Lung (tissue), 12 donors: ENCODE measurements around the gene RGL3. TPM values are rescaled to one million over a fixed set of nuclear protein-coding genes. Genes with fewer than 3 reads are reported as not detected.
"Not testable (repeated sequence)": the region's sequence is repeated elsewhere in the genome, so short reads cannot be mapped to it uniquely, and the experiment has no call there.

ENCODE experiments used
- ATAC-seq: fragments of 200-7000 bp; cut with Tn5 transposase; one replicate; pipeline ENCODE4 v1.9.1; 2020; ENCODE audit warnings: moderate number of reproducible peaks; ENCODE audit not compliant: insufficient read depth, low FRiP score
- DNase-seq, 3 donors: peaks; one replicate each; pipeline ENCODE4 v3.0.0-alpha.2; 2013 to 2017
- H3K27ac ChIP-seq, 2 donors: one replicate each; pipeline ENCODE4 v1.5.1; 2013; ENCODE audit warnings: mild to moderate bottlenecking in 2 of 2, moderate library complexity in 2 of 2, control low read depth in 1 of 2, inconsistent platforms in 1 of 2, low read depth in 1 of 2, low read length in 1 of 2
- H3K27me3 ChIP-seq, 3 donors: one replicate each; pipeline ENCODE4 v1.5.1; 2013; ENCODE audit warnings: low read length in 2 of 3; ENCODE audit not compliant: control insufficient read depth in 3 of 3, insufficient read depth in 3 of 3
- H3K36me3 ChIP-seq, 4 donors: one replicate each; pipeline ENCODE4 v1.5.1; 2013; ENCODE audit warnings: low read length in 4 of 4, mild to moderate bottlenecking in 1 of 4, moderate library complexity in 1 of 4; ENCODE audit not compliant: control insufficient read depth in 4 of 4, insufficient read depth in 4 of 4
- H3K4me1 ChIP-seq, 5 donors: one replicate each; pipeline ENCODE4 v1.5.1; 2013; ENCODE audit warnings: low read length in 5 of 5, mild to moderate bottlenecking in 2 of 5, moderate library complexity in 1 of 5; ENCODE audit not compliant: control insufficient read depth in 5 of 5, insufficient read depth in 5 of 5
- H3K4me3 ChIP-seq: one replicate; pipeline ENCODE4 v1.5.1; 2013; ENCODE audit warnings: mild to moderate bottlenecking, control low read depth, moderate library complexity
- H3K9ac ChIP-seq, 2 donors: one replicate each; pipeline ENCODE4 v1.5.1; 2013; ENCODE audit warnings: low read length in 2 of 2, control low read depth in 1 of 2; ENCODE audit not compliant: insufficient read depth in 1 of 2
- H3K9me3 ChIP-seq, 4 donors: one replicate each; pipeline ENCODE4 v1.5.1; 2013; ENCODE audit warnings: low read length in 3 of 4, mild to moderate bottlenecking in 1 of 4, moderate library complexity in 1 of 4; ENCODE audit not compliant: control insufficient read depth in 4 of 4, insufficient read depth in 3 of 4
- CTCF ChIP-seq: IDR thresholded peaks from 2 replicates; pipeline ENCODE4 v1.5.1; 2012; ENCODE audit warnings: mild to moderate bottlenecking; ENCODE audit errors: control extremely low read depth, extremely low read depth
- WGBS, 2 donors: extraction: QIAGEN DNeasy Blood & Tissue Kit; methylation state at CpG; one replicate each; pipeline ENCODE4 v1.1.7; 2013; 5-methylcytosine and 5-hydroxymethylcytosine counted together
- polyA plus RNA-seq, 2 donors: library from polyadenylated mRNA; stranded (reverse); fragments of 200-250 nt; gene quantifications; one replicate each; pipeline ENCODE4 v1.2.1, GENCODE V29; 2013
- total RNA-seq, 2 donors: library from RNA; depleted of rRNA in 1 of 2; stranded (reverse); fragments of >200 nt in 1 of 2; gene quantifications; one replicate each; pipeline ENCODE4 v1.2.1, GENCODE V29; 2014 to 2021
- donor health status: control.
- donor health status: control.
- donor health status: Bipolar disorder and iron deficiency.
- donor health status: healthy.
- donor health status: DM: yes; HTN: yes; CAD: no.

The RGL3 gene
- total and polyA plus RNA-seq, 4 donors: 10.4 to 45.2 (median 37.3) TPM

GRCh38 chr19:11435057-11435832 is 16.1 kb upstream of the RGL3 start, which contains the start of the genes ODAD3 and PRKCSH:
TSS of gene ODAD3 (minus strand) at chr19:11435121. CDS start at chr19:11435016, 105 bp downstream.
TSS of gene PRKCSH (plus strand) at chr19:11435635. CDS start at chr19:11436118, 483 bp downstream.
- 0% methylated on average over 53 of the region's 53 CpGs for WGBS, 2 donors
- ATAC-seq (peak; percentile 97), DNase-seq (peak; percentile 100)
- Histone ChIP-seq H3K9ac (peak within 1 kb of the TSS; percentile 71 to 91), H3K36me3 (peaks cover 0 to 22% (median 18%) of the 10 kb centered on the region in 4 donors), H3K4me3 (peak within 1 kb of the TSS; percentile 76), H3K27ac (peak within 1 kb of the TSS; percentile 78 to 83), H3K27me3 (no peaks in the 10 kb centered on the region), H3K9me3 (no peaks in the 10 kb centered on the region), H3K4me1 (peaks cover 0 to 14% (median 7%) of the 10 kb centered on the region in 5 donors)
- TF ChIP-seq CTCF: peak; percentile 81

- WGBS, 2 donors: 8 to 19% methylated on average over 9 of the region's 9 CpGs
- ATAC-seq: no peak
- H3K27ac ChIP-seq: peak overlapping the region; percentile 78 to 83
Observed at GRCh38 chr19:11434703-11435056, 15.6 kb upstream of the RGL3 start.

GRCh38 chr19:11433526-11433925 is 14.4 kb upstream of the RGL3 start:
- WGBS, 2 donors: 94 to 98% methylated on average over 3 of the region's 3 CpGs
- Histone ChIP-seq H3K4me1 (peaks cover 0 to 14% (median 7%) of the 10 kb centered on the region in 5 donors), H3K36me3 (peaks cover 0 to 16% (median 12%) of the 10 kb centered on the region in 4 donors)
- H3K27me3 ChIP-seq, H3K27ac ChIP-seq, H3K9me3 ChIP-seq, ATAC-seq, DNase-seq, H3K4me3 ChIP-seq, H3K9ac ChIP-seq: not testable (repeated sequence)

More at GRCh38 chr19:11434703-11435056, 15.6 kb upstream of the RGL3 start:
- no peak for DNase-seq
- TF ChIP-seq CTCF: no peak
- peaks cover 0 to 14% (median 7%) of the 10 kb centered on the region in 5 donors for H3K4me1 ChIP-seq
- H3K36me3 ChIP-seq: peaks cover 0 to 22% (median 17%) of the 10 kb centered on the region in 4 donors
- peak overlapping the region; percentile 42 to 57 for H3K9ac ChIP-seq
- H3K4me3 ChIP-seq: peak overlapping the region; percentile 27
- H3K27me3 ChIP-seq: no peaks in the 10 kb centered on the region
- H3K9me3 ChIP-seq: no peaks in the 10 kb centered on the region

GRCh38 chr19:11426656-11427055 is 7.5 kb upstream of the RGL3 start:
- Histone ChIP-seq H3K27ac (no peak overlapping the region), H3K27me3 (peaks cover 0 to 27% (median 14%) of the 10 kb centered on the region in 3 donors), H3K4me3 (no peak overlapping the region), H3K4me1 (peaks cover 0 to 7% (median 0%) of the 10 kb centered on the region in 5 donors), H3K9ac (no peak overlapping the region), H3K36me3 (no peaks in the 10 kb centered on the region), H3K9me3 (peaks cover 0 to 2% (median 0%) of the 10 kb centered on the region in 4 donors)
- DNase-seq (no peak), ATAC-seq (no peak)
- no peak for TF ChIP-seq CTCF
- WGBS, 2 donors: 95 to 98% methylated on average over 19 of the region's 19 CpGs
